ENCODE data around the gene APOO. TPM values are rescaled to one million over a fixed set of nuclear protein-coding genes. Genes with fewer than 3 reads are reported as not detected.

The APOO gene
- 10 to 100 TPM; 27.1 to 63.3 TPM for total RNA-seq

DNA sequence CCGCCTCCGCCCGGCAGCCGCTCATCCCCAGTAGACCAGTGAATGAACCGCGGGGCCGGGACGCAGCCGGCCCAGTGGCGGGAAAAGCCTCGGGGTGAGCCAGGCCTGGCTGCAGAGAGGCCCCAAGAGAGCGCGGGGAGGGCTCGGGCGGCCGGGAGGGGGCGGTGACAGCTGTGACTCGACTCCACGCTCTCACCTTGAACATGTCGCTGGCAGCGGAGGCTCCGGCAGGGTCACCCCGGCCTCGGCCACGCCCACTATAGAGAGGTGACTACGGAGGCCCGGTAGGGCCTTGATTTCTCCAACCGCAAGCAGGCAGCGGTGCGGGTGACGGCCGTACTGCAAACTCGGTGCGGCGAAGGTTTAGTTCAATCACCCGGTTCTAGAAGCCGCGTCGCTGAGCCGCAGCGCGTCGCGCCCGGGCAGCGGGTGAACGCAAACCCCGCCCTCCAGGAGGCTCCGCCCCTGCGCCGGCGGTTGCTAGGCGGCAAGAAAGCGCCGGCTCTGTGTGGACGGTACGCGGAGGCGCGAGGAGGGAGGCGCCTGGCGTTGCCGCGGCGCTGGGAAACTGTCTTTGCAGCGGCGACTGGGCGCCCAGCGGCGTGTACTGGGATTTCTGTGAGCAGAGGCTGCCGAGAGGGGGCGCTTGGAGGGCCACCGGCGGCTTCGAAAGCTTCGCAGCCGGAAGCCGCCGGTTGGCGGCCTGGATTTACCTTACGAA lies at the start of gene APOO, which contains the start of gene CXorf58:
APOO (minus strand) TSS at position 441 of the 721 bp plus-strand sequence; CDS start at position 205, 236 bp downstream.
CXorf58 (plus strand) TSS at position 509 of the 721 bp plus-strand sequence. CDS start 2,297 bp downstream, outside the sequence.
- no peaks in the 10 kb centered on the region for H3K27me3 ChIP-seq
- peaks cover 0 to 4% of the 10 kb centered on the region in 2 donors for H3K9me3 ChIP-seq
- peak within 1 kb of the TSS; percentile 81 for H3K27ac ChIP-seq
- TF ChIP-seq, protein P1, sequence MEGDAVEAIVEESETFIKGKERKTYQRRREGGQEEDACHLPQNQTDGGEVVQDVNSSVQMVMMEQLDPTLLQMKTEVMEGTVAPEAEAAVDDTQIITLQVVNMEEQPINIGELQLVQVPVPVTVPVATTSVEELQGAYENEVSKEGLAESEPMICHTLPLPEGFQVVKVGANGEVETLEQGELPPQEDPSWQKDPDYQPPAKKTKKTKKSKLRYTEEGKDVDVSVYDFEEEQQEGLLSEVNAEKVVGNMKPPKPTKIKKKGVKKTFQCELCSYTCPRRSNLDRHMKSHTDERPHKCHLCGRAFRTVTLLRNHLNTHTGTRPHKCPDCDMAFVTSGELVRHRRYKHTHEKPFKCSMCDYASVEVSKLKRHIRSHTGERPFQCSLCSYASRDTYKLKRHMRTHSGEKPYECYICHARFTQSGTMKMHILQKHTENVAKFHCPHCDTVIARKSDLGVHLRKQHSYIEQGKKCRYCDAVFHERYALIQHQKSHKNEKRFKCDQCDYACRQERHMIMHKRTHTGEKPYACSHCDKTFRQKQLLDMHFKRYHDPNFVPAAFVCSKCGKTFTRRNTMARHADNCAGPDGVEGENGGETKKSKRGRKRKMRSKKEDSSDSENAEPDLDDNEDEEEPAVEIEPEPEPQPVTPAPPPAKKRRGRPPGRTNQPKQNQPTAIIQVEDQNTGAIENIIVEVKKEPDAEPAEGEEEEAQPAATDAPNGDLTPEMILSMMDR (IDR thresholded peaks at IDR 0.05), result peak; percentile 32 to 78
- H3K4me3 ChIP-seq, result peak within 1 kb of the TSS; percentile 43 to 55
- H3K4me1 ChIP-seq, result peaks cover 0 to 11% of the 10 kb centered on the region in 2 donors
- no peaks in the 10 kb centered on the region for H3K36me3 ChIP-seq
- peak; percentile 84 for DNase-seq (ENCODE audit: low spot score)

DNA sequence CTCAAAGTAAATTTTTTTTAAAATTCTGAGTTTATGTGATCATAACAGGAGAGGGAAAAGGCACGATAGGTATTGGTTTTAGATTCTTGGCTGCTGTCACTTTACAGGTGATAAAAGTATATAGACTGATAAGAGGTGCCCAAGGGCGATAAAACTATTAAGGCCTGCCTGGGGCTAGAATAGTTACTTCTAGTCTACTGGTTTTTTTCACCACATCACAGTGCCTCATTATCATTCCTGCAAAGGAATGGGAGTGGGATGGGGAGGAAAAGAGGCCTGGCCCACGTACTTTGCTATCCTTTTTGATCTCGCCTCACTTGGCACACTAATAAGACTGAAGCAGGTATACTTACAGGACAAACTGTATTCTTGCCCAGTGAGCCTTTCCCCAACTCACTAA lies 46.7 kb upstream of the APOO start:
- H3K27me3 ChIP-seq, result no peaks in the 10 kb centered on the region
- H3K9me3 ChIP-seq, result no peaks in the 10 kb centered on the region
- H3K4me1 ChIP-seq, result no peaks in the 10 kb centered on the region
- TF ChIP-seq, protein P1 (IDR thresholded peaks at IDR 0.05), result no peak
- no peak overlapping the region for H3K27ac ChIP-seq
- H3K4me3 ChIP-seq, result no peak overlapping the region
- DNase-seq (ENCODE audit: low spot score), result no peak
- no peaks in the 10 kb centered on the region for H3K36me3 ChIP-seq

- no peaks in the 10 kb centered on the region for H3K4me1 ChIP-seq
- no peak overlapping the region for H3K4me3 ChIP-seq
- no peak overlapping the region for H3K27ac ChIP-seq
- TF ChIP-seq, protein P1 (IDR thresholded peaks at IDR 0.05), result no peak
- H3K27me3 ChIP-seq, result no peaks in the 10 kb centered on the region
- no peak for DNase-seq (ENCODE audit: low spot score)
- H3K36me3 ChIP-seq, result no peaks in the 10 kb centered on the region
- H3K9me3 ChIP-seq, result no peaks in the 10 kb centered on the region
These were observed 46.2 kb upstream of the APOO start for GRCh38 chrX:23953908-23954269.

DNA sequence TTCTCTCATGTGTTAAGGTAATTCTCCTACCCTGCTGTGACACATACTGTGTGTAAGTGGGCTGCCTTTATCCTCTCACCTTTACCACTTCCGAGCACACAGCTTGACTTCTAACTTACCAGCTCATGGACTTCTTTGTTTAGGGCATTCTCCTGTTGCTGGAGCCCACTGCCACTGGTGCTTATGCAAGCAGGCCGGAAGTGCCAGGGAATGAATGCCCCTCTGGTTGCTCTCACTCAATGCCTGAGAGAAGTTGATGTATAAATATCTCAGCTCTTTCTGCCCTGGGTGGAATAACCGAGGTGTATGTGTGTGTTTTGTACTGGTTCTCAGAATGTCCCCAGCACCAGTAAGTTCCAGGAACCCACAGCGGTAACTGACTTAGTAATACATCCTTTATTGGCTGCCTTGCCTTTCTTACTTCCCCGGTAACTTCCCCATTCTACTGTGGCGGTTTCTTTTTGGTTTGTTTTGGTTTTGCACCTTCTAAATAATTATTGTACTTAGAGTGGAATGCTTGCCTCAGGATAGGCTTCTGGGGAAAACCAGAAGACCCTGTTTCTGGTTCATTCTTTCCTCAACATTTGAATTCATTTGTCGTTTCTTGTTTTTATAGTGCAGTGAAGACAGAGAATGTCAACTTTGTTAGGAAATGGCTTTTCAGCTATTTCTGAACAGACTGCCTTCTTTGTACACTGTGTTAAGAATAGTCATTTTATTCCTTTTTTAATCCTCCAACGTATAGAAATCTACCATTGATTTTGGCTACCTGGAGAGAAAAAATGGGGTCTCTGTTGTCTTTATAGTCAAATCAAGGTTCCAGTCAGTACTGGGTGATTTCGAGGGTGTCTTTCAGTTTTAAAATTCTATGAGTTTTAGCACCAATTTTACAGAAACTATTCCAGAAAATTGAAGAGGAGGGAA lies 45.5 kb upstream of the APOO start:
- Histone ChIP-seq H3K36me3 (no peaks in the 10 kb centered on the region), H3K9me3 (no peaks in the 10 kb centered on the region), H3K4me3 (peak overlapping the region in 1 of 2 donors; percentile 4), H3K4me1 (no peaks in the 10 kb centered on the region), H3K27ac (no peak overlapping the region), H3K27me3 (no peaks in the 10 kb centered on the region)
- TF ChIP-seq, protein P1 (IDR thresholded peaks at IDR 0.05), result no peak
- DNase-seq (ENCODE audit: low spot score), result no peak

- Histone ChIP-seq H3K27ac (no peak overlapping the region), H3K4me3 (no peak overlapping the region), H3K36me3 (no peaks in the 10 kb centered on the region), H3K9me3 (no peaks in the 10 kb centered on the region), H3K4me1 (no peaks in the 10 kb centered on the region), H3K27me3 (no peaks in the 10 kb centered on the region)
- no peak for DNase-seq (ENCODE audit: low spot score)
- TF ChIP-seq, protein P1 (IDR thresholded peaks at IDR 0.05), result no peak
These were observed 44.7 kb upstream of the APOO start for GRCh38 chrX:23952391-23952790.
